T-helper 2 cell (primary cell): ENCODE measurements around the gene FAM131A.

Experiments
- DNase-seq, 5 experiments: peaks; one replicate each; pipeline versions ENCODE4 v3.0.0 to v3.0.0-alpha.2; 2012 to 2022
- total RNA-seq, 2 donors: gene quantifications; one replicate each; lab custom pipeline; 2026; lab: John Stamatoyannopoulos, UW

FAM131A gene
- 17.4 to 21.5 reads per million in 2 donors for total RNA-seq

- no peak for DNase-seq
Observed at GRCh38 chr3:184337399-184337714, at the start of gene FAM131A. FAM131A (plus strand) TSS chr3:184337600; CDS start chr3:184337631, 31 bp downstream.

GRCh38 chr3:184289426-184289938, 47.9 kb upstream of the FAM131A start:
- peak in 4 of 5 experiments; percentile 16 to 60 (median 45) for DNase-seq

GRCh38 chr3:184290331-184290730, 47.1 kb upstream of the FAM131A start:
- DNase-seq: no peak

GRCh38 chr3:184291044-184291737, 46.2 kb upstream of the FAM131A start:
- no peak for DNase-seq

- DNase-seq: no peak
Observed at GRCh38 chr3:184291738-184292445, 45.5 kb upstream of the FAM131A start.

GRCh38 chr3:184295771-184296170, 41.6 kb upstream of the FAM131A start:
- DNase-seq: no peak

- DNase-seq: no peak
Observed at GRCh38 chr3:184296616-184297015, 40.8 kb upstream of the FAM131A start.

GRCh38 chr3:184298759-184299487, 38.5 kb upstream of the FAM131A start, which contains the start of gene PSMD2:
PSMD2 (plus strand) TSS chr3:184299241; CDS start chr3:184299267, 26 bp downstream.
- peak; percentile 95 to 98 (median 97) for DNase-seq

- DNase-seq: no peak
Observed at GRCh38 chr3:184299488-184300377, 37.7 kb upstream of the FAM131A start.

GRCh38 chr3:184300378-184300720, 37.1 kb upstream of the FAM131A start:
- DNase-seq: no peak

GRCh38 chr3:184305577-184305976, 31.8 kb upstream of the FAM131A start:
- peak in 1 of 5 experiments; percentile 11 for DNase-seq

GRCh38 chr3:184306341-184306972, 30.9 kb upstream of the FAM131A start:
- DNase-seq: no peak

- no peak for DNase-seq
Observed at GRCh38 chr3:184307915-184308314, 29.5 kb upstream of the FAM131A start.

GRCh38 chr3:184308744-184309143, 28.7 kb upstream of the FAM131A start:
- no peak for DNase-seq

- DNase-seq: no peak
Observed at GRCh38 chr3:184311633-184312032, 25.8 kb upstream of the FAM131A start.

GRCh38 chr3:184314363-184314699, 23.1 kb upstream of the FAM131A start, which contains the start of gene EIF4G1:
EIF4G1 (plus strand) TSS chr3:184314606; CDS start chr3:184315797, 1,191 bp downstream.
- DNase-seq: peak; percentile 86 to 96 (median 89)

GRCh38 chr3:184314700-184315542, 22.5 kb upstream of the FAM131A start:
- DNase-seq: peak; percentile 49 to 81 (median 66)

GRCh38 chr3:184315543-184315867, 21.9 kb upstream of the FAM131A start:
- peak in 1 of 5 experiments; percentile 45 for DNase-seq

- peak in 2 of 5 experiments; percentile 10 to 13 for DNase-seq
Observed at GRCh38 chr3:184315871-184316661, 21.3 kb upstream of the FAM131A start.

- DNase-seq: peak in 1 of 5 experiments; percentile 38
Observed at GRCh38 chr3:184316792-184317191, 20.6 kb upstream of the FAM131A start.
